EH (cell line): ENCODE measurements around the gene EXOC3L1.

Source experiments
- DNase-seq: peaks from one replicate; pipeline ENCODE4 v3.0.0-alpha.2; 2015; ENCODE audit warnings: low read depth

Gene EXOC3L1

GRCh38 chr16:67147437-67148140, 42.3 kb downstream of the EXOC3L1 start:
- DNase-seq, result no peak

- no peak for DNase-seq
These were observed 43.2 kb downstream of the EXOC3L1 start for GRCh38 chr16:67146523-67147357.

- DNase-seq, result no peak
These were observed 44.2 kb downstream of the EXOC3L1 start for GRCh38 chr16:67145746-67146145.

- no peak for DNase-seq
These were observed 45.0 kb downstream of the EXOC3L1 start for GRCh38 chr16:67144943-67145342.

GRCh38 chr16:67142342-67142741, 47.6 kb downstream of the EXOC3L1 start:
- DNase-seq, result no peak

- DNase-seq, result no peak
These were observed 48.5 kb downstream of the EXOC3L1 start for GRCh38 chr16:67141391-67141790.

GRCh38 chr16:67137605-67138004, 52.3 kb downstream of the EXOC3L1 start:
- no peak for DNase-seq
